DMS 273 treated with DMSO at 0.1 percent for 48 hours (cell line): ENCODE measurements around the gene VSIG2.

Experiments
- DNase-seq: peaks from one replicate; lab custom pipeline; 2025; lab: John Stamatoyannopoulos, UW

VSIG2 gene

GRCh38 chr11:124748481-124749343, 3.3 kb downstream of the VSIG2 start:
- DNase-seq = no peak

- no peak for DNase-seq
These were observed 4.0 kb downstream of the VSIG2 start for GRCh38 chr11:124748100-124748418.

GRCh38 chr11:124747406-124748099, 4.5 kb downstream of the VSIG2 start:
- DNase-seq = no peak

- DNase-seq = no peak
These were observed 5.3 kb downstream of the VSIG2 start for GRCh38 chr11:124746621-124747243.

- DNase-seq = no peak
These were observed 6.0 kb downstream of the VSIG2 start for GRCh38 chr11:124745835-124746620.

GRCh38 chr11:124745270-124745834, 6.7 kb downstream of the VSIG2 start:
- DNase-seq = no peak

- DNase-seq = no peak
These were observed 9.0 kb downstream of the VSIG2 start for GRCh38 chr11:124743050-124743449.

- no peak for DNase-seq
These were observed 9.5 kb downstream of the VSIG2 start for GRCh38 chr11:124742555-124742954.

- no peak for DNase-seq
These were observed 11.7 kb downstream of the VSIG2 start for GRCh38 chr11:124740277-124740882.

GRCh38 chr11:124739479-124740276, 12.4 kb downstream of the VSIG2 start, which contains the start of gene NRGN:
Gene NRGN (plus strand): TSS chr11:124739942. CDS start chr11:124740085, 143 bp downstream.
- DNase-seq = peak; percentile 76

GRCh38 chr11:124738713-124739478, 13.2 kb downstream of the VSIG2 start:
- no peak for DNase-seq

GRCh38 chr11:124737638-124738305, 14.3 kb downstream of the VSIG2 start:
- no peak for DNase-seq

GRCh38 chr11:124736736-124737135, 15.3 kb downstream of the VSIG2 start:
- DNase-seq = no peak

GRCh38 chr11:124732230-124732629, 19.8 kb downstream of the VSIG2 start:
- DNase-seq = no peak

GRCh38 chr11:124729571-124729970, 22.5 kb downstream of the VSIG2 start:
- DNase-seq = no peak

GRCh38 chr11:124728134-124728533, 23.9 kb downstream of the VSIG2 start:
- DNase-seq = no peak

GRCh38 chr11:124727474-124727873, 24.6 kb downstream of the VSIG2 start:
- no peak for DNase-seq

- DNase-seq = no peak
These were observed 26.3 kb downstream of the VSIG2 start for GRCh38 chr11:124725719-124726105.
